ENCODE measurements around the gene NUP98. TPM values are rescaled to one million over a fixed set of nuclear protein-coding genes. Genes with fewer than 3 reads are reported as not detected.

NUP98 gene
- total and polyA plus RNA-seq, 10 of the 15 experiments (the other 5 are each of a cell fraction or from before 2014, with no cell fraction given) = 21.7 to 108 (median 78.9) TPM

- in situ Hi-C loops (cut with MboI) (loop anchor here (25.0 kb wide), 1 partner anchor 562 kb away; the partner anchor contains the start of gene TRIM21), intact Hi-C loops (cut with micrococcal nuclease; ENCODE audit: unreplicated experiment) (loop anchor here (1.0 kb wide), 2 partner anchors 16 to 247 kb away; no protein-coding TSS in a partner anchor)
- H3K27ac ChIP-seq (ENCODE audit: control insufficient read depth, insufficient read depth) = no peak overlapping the region
- DNase-seq (ENCODE audit: low read depth, low spot score) = no peak
- peaks cover 2% of the 10 kb centered on the region; the same call in 1 of the 2 replicates for H3K4me1 ChIP-seq (ENCODE audit: control insufficient read depth, insufficient read depth, low read length)
- SMC1A ChIA-PET (ENCODE audit: uncharacterized antibody, unreplicated experiment) = interaction anchor here (0.8 to 2.1 kb wide), 9 partner anchors 11 to 256 kb away, joined by 3 to 10 read pairs (median 6); no protein-coding TSS in a partner anchor
- H3K27me3 ChIP-seq (replicated peaks in 1 of 2; ENCODE audit: control insufficient read depth in 2 of 2, insufficient read depth in 2 of 2, low read length in 1 of 2) = no peaks in the 10 kb centered on the region
- BruUV-seq (replicated peaks) = no TSS peak
- H3K4me2 ChIP-seq (ENCODE audit: control insufficient read depth, insufficient read depth) = no peak overlapping the region
- peak; percentile 95 for FAIRE-seq
- no peak overlapping the region for H3K9ac ChIP-seq (ENCODE audit: control insufficient read depth, insufficient read depth, low read length)
- no peaks in the 10 kb centered on the region for H3K9me3 ChIP-seq (replicated peaks; ENCODE audit: control insufficient read depth, insufficient read depth, low read length)
- RAD21 ChIA-PET (ENCODE audit: unreplicated experiment) = interaction anchor here (0.9 to 3.0 kb wide), 5 partner anchors 12 to 247 kb away, joined by 3 to 24 read pairs (median 10); partner anchors contain the start of gene RHOG
- CTCF ChIA-PET = interaction anchor here (0.7 to 3.8 kb wide), 8 partner anchors 11 to 248 kb away, joined by 3 to 35 read pairs (median 7); partner anchors contain the start of gene RHOG
- peak; percentile 97 for ATAC-seq
- no peak overlapping the region for H3K4me3 ChIP-seq
- WGBS (ENCODE audit: insufficient coverage, insufficient replicate concordance, low lambda C conversion rate, missing lambda C conversion rate) = 58% methylated on average over 18 of the region's 18 CpGs
- POLR2A ChIA-PET = interaction anchor here (0.6 to 1.4 kb wide), 4 partner anchors 16 to 276 kb away, joined by 3 to 7 read pairs (median 4); partner anchors contain the start of gene RHOG
- H4K20me1 ChIP-seq (ENCODE audit: control insufficient read depth, insufficient read depth) = no peaks in the 10 kb centered on the region; the same call in 1 of the 2 replicates
- peaks cover 13 to 33% of the 10 kb centered on the region in 2 experiments for H3K36me3 ChIP-seq (ENCODE audit: control insufficient read depth in 2 of 2, insufficient read depth in 2 of 2, low read length in 1 of 2)
- H3K79me2 ChIP-seq (ENCODE audit: control insufficient read depth, insufficient read depth, low read length) = peaks cover 4% of the 10 kb centered on the region
- H2AFZ ChIP-seq (ENCODE audit: control insufficient read depth, low read depth, low read length) = no peak overlapping the region
- TF ChIP-seq MLLT1 (IDR thresholded peaks at IDR 0.05) = no peak
- TF ChIP-seq E2F4 (IDR thresholded peaks at IDR 0.05; ENCODE audit: low read depth, low read length) = no peak
- no peak for TF ChIP-seq USF1 (IDR thresholded peaks at IDR 0.05; ENCODE audit: borderline replicate concordance, extremely low read length, insufficient read depth, low read depth, low read length)
- peak; percentile 44; the same call in 1 of the 2 replicates for TF ChIP-seq SMARCA5 (IDR thresholded peaks at IDR 0.05)
- no peak for TF ChIP-seq ZBTB40 (IDR thresholded peaks at IDR 0.05; ENCODE audit: borderline replicate concordance)
- TF ChIP-seq SUPT20H (IDR thresholded peaks at IDR 0.05; ENCODE audit: borderline replicate concordance, control insufficient read depth, low read depth, low read length) = no peak
- TF ChIP-seq RELA (IDR thresholded peaks at IDR 0.05; ENCODE audit: borderline replicate concordance, partially characterized antibody) = no peak
- no peak for TF ChIP-seq RELB (IDR thresholded peaks at IDR 0.05; ENCODE audit: low read depth)
- no peak for TF ChIP-seq CBX3 (IDR thresholded peaks at IDR 0.05; ENCODE audit: borderline replicate concordance, low read depth)
- no peak for TF ChIP-seq RB1 (IDR thresholded peaks at IDR 0.05; ENCODE audit: borderline replicate concordance)
- peak; percentile 70 for TF ChIP-seq SMC3 (IDR thresholded peaks at IDR 0.05; ENCODE audit: borderline replicate concordance, low read length)
Measured at GRCh38 chr11:3824714-3825472, 27.5 kb upstream of the NUP98 start.

All from GM12878 (cell line).